KMS-11 (cell line): Measurements from ENCODE around the gene CT45A7.
"Not testable (repeated sequence)": the region's sequence is repeated elsewhere in the genome, so short reads cannot be mapped to it uniquely, and the experiment has no call there.

ENCODE experiments used
- H2AFZ ChIP-seq: fragments of 200-600 bp; sonication (generic); 2 replicates; pipeline ENCODE4 v1.6.1; 2016; ENCODE audit warnings: antibody characterized with exemption, mixed run types, low read depth
- H3K27ac ChIP-seq: fragments of 200-600 bp; sonication (generic); 2 replicates; pipeline ENCODE4 v1.6.1; 2016; ENCODE audit warnings: mild to moderate bottlenecking, mixed run types
- H3K27me3 ChIP-seq: fragments of 200-600 bp; sonication (generic); 2 replicates; pipeline ENCODE4 v1.6.1; 2017; ENCODE audit warnings: mild to moderate bottlenecking, low read depth, mixed run types, moderate library complexity; ENCODE audit not compliant: insufficient read depth
- H3K36me3 ChIP-seq: fragments of 200-600 bp; sonication (generic); 2 replicates; pipeline ENCODE4 v1.6.1; 2017; ENCODE audit warnings: mild to moderate bottlenecking, mixed run types; ENCODE audit not compliant: insufficient read depth
- H3K4me1 ChIP-seq: fragments of 200-600 bp; sonication (generic); 2 replicates; pipeline ENCODE4 v1.6.1; 2016; ENCODE audit warnings: mild to moderate bottlenecking, low read depth, mixed run types; ENCODE audit not compliant: poor library complexity, severe bottlenecking
- H3K4me2 ChIP-seq: fragments of 200-600 bp; sonication (generic); 2 replicates; pipeline ENCODE4 v1.7.0; 2016; ENCODE audit warnings: mild to moderate bottlenecking, mixed run types
- H3K4me3 ChIP-seq: fragments of 200-600 bp; sonication (generic); IDR thresholded peaks from 2 replicates; pipeline ENCODE4 v1.6.1; 2017; ENCODE audit warnings: low read depth, low read length, mixed read lengths; ENCODE audit not compliant: insufficient read depth
- H3K79me2 ChIP-seq: fragments of 200-600 bp; sonication (generic); 2 replicates; pipeline ENCODE4 v1.6.1; 2016; ENCODE audit warnings: low read depth, mixed run types; ENCODE audit not compliant: insufficient read depth
- H3K9ac ChIP-seq: fragments of 200-600 bp; sonication (generic); 2 replicates; pipeline ENCODE4 v1.6.1; 2016; ENCODE audit warnings: mild to moderate bottlenecking, mixed run types
- H4K20me1 ChIP-seq: fragments of 200-600 bp; sonication (generic); 2 replicates; pipeline ENCODE4 v1.6.1; 2016; ENCODE audit warnings: mild to moderate bottlenecking, mixed run types; ENCODE audit not compliant: insufficient read depth

Gene CT45A7, protein sequence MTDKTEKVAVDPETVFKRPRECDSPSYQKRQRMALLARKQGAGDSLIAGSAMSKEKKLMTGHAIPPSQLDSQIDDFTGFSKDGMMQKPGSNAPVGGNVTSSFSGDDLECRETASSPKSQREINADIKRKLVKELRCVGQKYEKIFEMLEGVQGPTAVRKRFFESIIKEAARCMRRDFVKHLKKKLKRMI

DNA sequence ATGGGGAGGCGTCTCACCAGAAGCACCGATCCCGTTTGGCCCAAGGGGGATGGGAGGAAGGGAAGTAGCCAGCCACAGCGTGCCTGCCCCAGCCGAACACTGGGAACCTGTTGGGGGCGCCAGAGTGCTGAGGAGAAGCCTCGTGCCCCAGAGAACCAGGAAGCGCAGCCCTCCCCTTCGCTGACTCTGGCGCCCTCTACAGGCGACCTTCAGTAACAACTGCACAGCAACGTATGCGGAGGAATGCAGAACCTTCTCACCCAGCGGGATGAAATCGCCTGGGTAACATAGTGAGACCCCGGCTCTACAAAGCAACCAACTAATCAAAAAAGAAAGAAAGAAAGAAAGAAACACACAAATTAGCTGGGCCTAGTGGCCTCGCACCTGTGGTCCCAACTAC is at the start of gene CT45A7:
CT45A7 (minus strand) TSS at position 101 of the 400 bp plus-strand sequence. CDS start 3,747 bp downstream, outside the sequence.
- H3K4me3 ChIP-seq, H3K27ac ChIP-seq, H3K36me3 ChIP-seq, H3K4me1 ChIP-seq, H2AFZ ChIP-seq, H3K4me2 ChIP-seq, H3K27me3 ChIP-seq, H3K79me2 ChIP-seq, H3K9ac ChIP-seq, H4K20me1 ChIP-seq: not testable (repeated sequence)

- H3K4me2 ChIP-seq, H3K4me1 ChIP-seq, H3K36me3 ChIP-seq, H3K9ac ChIP-seq, H3K79me2 ChIP-seq, H3K4me3 ChIP-seq, H4K20me1 ChIP-seq, H2AFZ ChIP-seq, H3K27ac ChIP-seq, H3K27me3 ChIP-seq: not testable (repeated sequence)
Observed at GRCh38 chrX:135882741-135883140, 45.7 kb upstream of the CT45A7 start.

DNA sequence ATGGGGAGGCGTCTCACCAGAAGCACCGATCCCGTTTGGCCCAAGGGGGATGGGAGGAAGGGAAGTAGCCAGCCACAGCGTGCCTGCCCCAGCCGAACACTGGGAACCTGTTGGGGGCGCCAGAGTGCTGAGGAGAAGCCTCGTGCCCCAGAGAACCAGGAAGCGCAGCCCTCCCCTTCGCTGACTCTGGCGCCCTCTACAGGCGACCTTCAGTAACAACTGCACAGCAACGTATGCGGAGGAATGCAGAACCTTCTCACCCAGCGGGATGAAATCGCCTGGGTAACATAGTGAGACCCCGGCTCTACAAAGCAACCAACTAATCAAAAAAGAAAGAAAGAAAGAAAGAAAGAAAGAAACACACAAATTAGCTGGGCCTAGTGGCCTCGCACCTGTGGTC is 34.6 kb upstream of the CT45A7 start, which contains the start of gene CT45A9:
CT45A9 (minus strand) TSS at position 101 of the 400 bp plus-strand sequence. CDS start 3,751 bp downstream, outside the sequence.
- H4K20me1 ChIP-seq, H3K9ac ChIP-seq, H3K36me3 ChIP-seq, H3K4me3 ChIP-seq, H3K27me3 ChIP-seq, H3K4me1 ChIP-seq, H3K79me2 ChIP-seq, H3K4me2 ChIP-seq, H2AFZ ChIP-seq, H3K27ac ChIP-seq: not testable (repeated sequence)

DNA sequence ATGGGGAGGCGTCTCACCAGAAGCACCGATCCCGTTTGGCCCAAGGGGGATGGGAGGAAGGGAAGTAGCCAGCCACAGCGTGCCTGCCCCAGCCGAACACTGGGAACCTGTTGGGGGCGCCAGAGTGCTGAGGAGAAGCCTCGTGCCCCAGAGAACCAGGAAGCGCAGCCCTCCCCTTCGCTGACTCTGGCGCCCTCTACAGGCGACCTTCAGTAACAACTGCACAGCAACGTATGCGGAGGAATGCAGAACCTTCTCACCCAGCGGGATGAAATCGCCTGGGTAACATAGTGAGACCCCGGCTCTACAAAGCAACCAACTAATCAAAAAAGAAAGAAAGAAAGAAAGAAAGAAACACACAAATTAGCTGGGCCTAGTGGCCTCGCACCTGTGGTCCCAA is 17.4 kb upstream of the CT45A7 start, which contains the start of gene CT45A8:
CT45A8 (minus strand) TSS at position 101 of the 400 bp plus-strand sequence. CDS start 3,755 bp downstream, outside the sequence.
- H4K20me1 ChIP-seq, H3K79me2 ChIP-seq, H3K4me1 ChIP-seq, H3K4me3 ChIP-seq, H3K4me2 ChIP-seq, H3K36me3 ChIP-seq, H3K9ac ChIP-seq, H2AFZ ChIP-seq, H3K27ac ChIP-seq, H3K27me3 ChIP-seq: not testable (repeated sequence)

GRCh38 chrX:135819912-135820311 is 17.2 kb downstream of the CT45A7 start, which contains the start of gene CT45A2:
CT45A2 (minus strand) TSS chrX:135820012; CDS start chrX:135816265, 3,747 bp downstream.
- not testable (repeated sequence) for H3K79me2 ChIP-seq, H3K4me1 ChIP-seq, H3K4me2 ChIP-seq, H4K20me1 ChIP-seq, H3K9ac ChIP-seq, H2AFZ ChIP-seq, H3K36me3 ChIP-seq, H3K4me3 ChIP-seq, H3K27me3 ChIP-seq, H3K27ac ChIP-seq

- not testable (repeated sequence) for H4K20me1 ChIP-seq, H3K27me3 ChIP-seq, H3K79me2 ChIP-seq, H3K36me3 ChIP-seq, H3K9ac ChIP-seq, H3K4me3 ChIP-seq, H3K4me2 ChIP-seq, H3K4me1 ChIP-seq, H3K27ac ChIP-seq, H2AFZ ChIP-seq
Observed at GRCh38 chrX:135802687-135803086, 34.4 kb downstream of the CT45A7 start, which contains the start of gene CT45A6. CT45A6 (minus strand) TSS chrX:135802787; CDS start chrX:135798993, 3,794 bp downstream.

DNA sequence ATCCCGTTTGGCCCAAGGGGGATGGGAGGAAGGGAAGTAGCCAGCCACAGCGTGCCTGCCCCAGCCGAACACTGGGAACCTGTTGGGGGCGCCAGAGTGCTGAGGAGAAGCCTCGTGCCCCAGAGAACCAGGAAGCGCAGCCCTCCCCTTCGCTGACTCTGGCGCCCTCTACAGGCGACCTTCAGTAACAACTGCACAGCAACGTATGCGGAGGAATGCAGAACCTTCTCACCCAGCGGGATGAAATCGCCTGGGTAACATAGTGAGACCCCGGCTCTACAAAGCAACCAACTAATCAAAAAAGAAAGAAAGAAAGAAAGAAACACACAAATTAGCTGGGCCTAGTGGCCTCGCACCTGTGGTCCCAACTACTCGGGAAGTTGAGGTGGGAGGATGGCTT is 51.7 kb downstream of the CT45A7 start, which contains the start of gene CT45A5:
CT45A5 (minus strand) TSS at position 101 of the 400 bp plus-strand sequence. CDS start 3,774 bp downstream, outside the sequence.
- not testable (repeated sequence) for H3K27me3 ChIP-seq, H3K79me2 ChIP-seq, H3K27ac ChIP-seq, H3K4me2 ChIP-seq, H3K4me3 ChIP-seq, H2AFZ ChIP-seq, H3K36me3 ChIP-seq, H4K20me1 ChIP-seq, H3K9ac ChIP-seq, H3K4me1 ChIP-seq
